SK-N-SH treated with all-trans-retinoic acid at 6 μM for 48 hours (cell line): ENCODE results near the gene CARD8.

Source experiments
- TCF4 ChIP-seq: fragments of 250-450 bp; sonication (Bioruptor Pico); IDR thresholded peaks from 2 replicates; pipeline ENCODE4 v1.8.0; 2021; ENCODE audit warnings: mild to moderate bottlenecking, moderate library complexity, borderline replicate concordance
- ZC3H10 ChIP-seq: fragments of 250-450 bp; sonication (Bioruptor Pico); IDR thresholded peaks from 2 replicates; pipeline ENCODE4 v1.5.1; 2021; ENCODE audit warnings: mild to moderate bottlenecking, moderate library complexity
- ZFP3 ChIP-seq: fragments of 250-450 bp; sonication (Bioruptor Pico); IDR thresholded peaks from 2 replicates; pipeline ENCODE4 v1.5.0; 2020; ENCODE audit warnings: mild to moderate bottlenecking, moderate library complexity

GRCh38 chr19:48239582-48240141 lies 16.1 kb downstream of the CARD8 start:
- TF ChIP-seq TCF4 (no peak), ZC3H10 (CRISPR knock-in tag) (no peak), ZFP3 (CRISPR knock-in tag) (no peak)
